CD14-positive monocyte (primary cell): ENCODE measurements around the gene TPM2. TPM values are rescaled to one million over a fixed set of nuclear protein-coding genes. Genes with fewer than 3 reads are reported as not detected.

ENCODE experiments used
- DNase-seq, 3 donors: peaks; one replicate each; pipeline ENCODE4 v3.0.0-alpha.2; 2011 to 2022
- H2AFZ ChIP-seq: 2 replicates; pipeline ENCODE4 v1.6.0; 2012; ENCODE audit warnings: mild to moderate bottlenecking, low read depth, low read length, inconsistent platforms; ENCODE audit not compliant: insufficient read depth, poor library complexity, severe bottlenecking
- H3K27ac ChIP-seq, 2 donors: 1 replicate in 1 of 2; 2 replicates in 1 of 2; pipeline ENCODE4 v1.5.1; 2012 to 2013; ENCODE audit warnings: low read length in 2 of 2, control low read depth in 1 of 2, inconsistent platforms in 1 of 2, low read depth in 1 of 2, mild to moderate bottlenecking in 1 of 2
- H3K27me3 ChIP-seq, 2 donors: one replicate each; pipeline versions ENCODE4 v1.6.0 to v1.6.1; 2011 to 2013; ENCODE audit warnings: low read length in 2 of 2; ENCODE audit not compliant: control insufficient read depth in 2 of 2, insufficient read depth in 2 of 2
- H3K36me3 ChIP-seq, 2 donors: replicated peaks in 1 of 2; 1 replicate in 1 of 2; 2 replicates in 1 of 2; pipeline versions ENCODE4 v1.5.1 to v1.6.1; 2012 to 2013; ENCODE audit warnings: low read length in 2 of 2, control low read depth in 1 of 2, inconsistent platforms in 1 of 2, mild to moderate bottlenecking in 1 of 2; ENCODE audit not compliant: insufficient read depth in 2 of 2, control insufficient read depth in 1 of 2
- H3K4me1 ChIP-seq, 2 donors: 1 replicate in 1 of 2; 2 replicates in 1 of 2; pipeline versions ENCODE4 v1.5.1 to v1.6.1; 2012 to 2013; ENCODE audit warnings: low read length in 2 of 2, control low read depth in 1 of 2, inconsistent platforms in 1 of 2, mild to moderate bottlenecking in 1 of 2, moderate library complexity in 1 of 2; ENCODE audit not compliant: insufficient read depth in 2 of 2, control insufficient read depth in 1 of 2
- H3K4me2 ChIP-seq: replicated peaks from 2 replicates; pipeline ENCODE3; 2012; ENCODE audit warnings: low read length, moderate library complexity, mild to moderate bottlenecking; ENCODE audit not compliant: poor library complexity, severe bottlenecking; ENCODE audit errors: extremely low read depth
- H3K4me3 ChIP-seq, 3 experiments: fragments of 200-600 bp in 1 of 3; sonication (generic) in 1 of 3; replicated peaks in 1 of 3; 1 replicate in 2 of 3; 2 replicates in 1 of 3; pipeline ENCODE4 v1.5.1; 2011 to 2013; ENCODE audit warnings: low read length in 3 of 3, mild to moderate bottlenecking in 3 of 3, control low read depth in 2 of 3, low read depth in 2 of 3, inconsistent platforms in 1 of 3, moderate library complexity in 1 of 3
- H3K79me2 ChIP-seq: 2 replicates; pipeline ENCODE4 v1.6.0; 2012; ENCODE audit warnings: mild to moderate bottlenecking, control low read depth, inconsistent platforms, low read length, moderate library complexity; ENCODE audit not compliant: insufficient read depth
- H3K9ac ChIP-seq: 2 replicates; pipeline ENCODE4 v1.6.0; 2017; ENCODE audit warnings: low read length, mild to moderate bottlenecking; ENCODE audit not compliant: insufficient read depth, poor library complexity, severe bottlenecking
- H3K9me3 ChIP-seq, 2 donors: replicated peaks in 1 of 2; 1 replicate in 1 of 2; 2 replicates in 1 of 2; pipeline versions ENCODE4 v1.5.1 to v1.6.1; 2012 to 2013; ENCODE audit warnings: low read length in 2 of 2, control low read depth in 1 of 2; ENCODE audit not compliant: control insufficient read depth in 1 of 2, insufficient read depth in 1 of 2
- H4K20me1 ChIP-seq: 2 replicates; pipeline ENCODE4 v1.6.0; 2012; ENCODE audit warnings: mild to moderate bottlenecking, low read length, control low read depth, moderate library complexity; ENCODE audit not compliant: insufficient read depth
- H3K27ac Mint-ChIP-seq, 7 donors: one replicate each; pipeline ENCODE4 v1.8.0; 2020; ENCODE audit warnings: mild to moderate bottlenecking in 7 of 7, mixed read lengths in 7 of 7, moderate library complexity in 6 of 7, inconsistent platforms in 2 of 7
- H3K27me3 Mint-ChIP-seq, 3 donors: one replicate each; pipeline ENCODE4 v1.8.0; 2021 to 2022; ENCODE audit warnings: low read depth in 3 of 3, mild to moderate bottlenecking in 3 of 3, mixed read lengths in 3 of 3, moderate library complexity in 3 of 3, inconsistent platforms in 1 of 3
- H3K36me3 Mint-ChIP-seq, 2 donors: one replicate each; pipeline ENCODE4 v1.8.0; 2020; ENCODE audit warnings: mixed read lengths in 2 of 2, inconsistent platforms in 1 of 2, mild to moderate bottlenecking in 1 of 2
- H3K4me1 Mint-ChIP-seq: one replicate; pipeline ENCODE4 v1.8.0; 2020; ENCODE audit warnings: mild to moderate bottlenecking, mixed read lengths
- H3K4me3 Mint-ChIP-seq, 2 donors: one replicate each; pipeline ENCODE4 v1.8.0; 2020; ENCODE audit warnings: mild to moderate bottlenecking in 2 of 2, mixed read lengths in 2 of 2, moderate library complexity in 1 of 2
- H3K9me3 Mint-ChIP-seq, 7 donors: one replicate each; pipeline ENCODE4 v1.8.0; 2020 to 2022; ENCODE audit warnings: mixed read lengths in 7 of 7, mild to moderate bottlenecking in 6 of 7, moderate library complexity in 6 of 7, inconsistent platforms in 2 of 7
- CTCF ChIP-seq: fragments of 200-600 bp; IDR thresholded peaks from one replicate; pipeline ENCODE4 v1.8.0; 2022; ENCODE audit warnings: antibody characterized with exemption, mild to moderate bottlenecking
- WGBS: methylation state at CpG from one replicate; pipeline ENCODE4 v1.1.5; 2013; ENCODE audit warnings: missing lambda C conversion rate; ENCODE audit not compliant: insufficient coverage; 5-methylcytosine and 5-hydroxymethylcytosine counted together
- intact Hi-C, 2 donors: fragments of 100-400 bp; cut with micrococcal nuclease; formaldehyde crosslinking; loops; one replicate each; pipeline versions ENCODE4 v1.15.0 to v1.15.1; 2023
- polyA plus RNA-seq, 3 donors: library from polyadenylated mRNA; depleted of rRNA in 1 of 3; unstranded in 2 of 3; stranded (reverse) in 1 of 3; fragments of 300-500 nt in 2 of 3; fragments of >200 nt in 1 of 3; fragmentation: Illumina TruSeq in 2 of 3; gene quantifications; 1 replicate in 2 of 3; 2 replicates in 1 of 3; pipeline ENCODE4 v1.2.3, GENCODE V29; 2012 to 2021

Gene TPM2
- polyA plus RNA-seq, 3 donors = 7.7 TPM; not detected in 2

- Mint-ChIP-seq H3K27me3 (peaks cover 4 to 24% (median 6%) of the 10 kb centered on the region in 3 donors), H3K4me3 (no peak overlapping the region), H3K36me3 (no peaks in the 10 kb centered on the region), H3K9me3 (peaks cover 0 to 3% (median 0%) of the 10 kb centered on the region in 7 donors), H3K4me1 (peaks cover 10% of the 10 kb centered on the region), H3K27ac (no peak overlapping the region)
- Histone ChIP-seq H3K9ac (no peak overlapping the region), H3K27ac (no peak overlapping the region), H3K27me3 (peaks cover 0 to 15% of the 10 kb centered on the region in 2 donors), H3K79me2 (no peaks in the 10 kb centered on the region), H2AFZ (no peak overlapping the region), H3K4me3 (no peak overlapping the region), H3K36me3 (no peaks in the 10 kb centered on the region), H3K9me3 (no peaks in the 10 kb centered on the region), H4K20me1 (no peaks in the 10 kb centered on the region), H3K4me1 (peaks cover 14 to 21% of the 10 kb centered on the region in 2 donors), H3K4me2 (no peak overlapping the region)
- no peak for TF ChIP-seq CTCF
- intact Hi-C loops = no loop called here
- no peak for DNase-seq
- 95% methylated on average over 2 of the region's 2 CpGs for WGBS
Observed at GRCh38 chr9:35687306-35687705, 2.4 kb downstream of the TPM2 start.

GRCh38 chr9:35686222-35687203 is 3.2 kb downstream of the TPM2 start:
- Mint-ChIP-seq H3K27ac (no peak overlapping the region), H3K4me1 (peaks cover 9% of the 10 kb centered on the region), H3K27me3 (peaks cover 4 to 22% (median 6%) of the 10 kb centered on the region in 3 donors), H3K9me3 (peaks cover 0 to 3% (median 0%) of the 10 kb centered on the region in 7 donors), H3K4me3 (no peak overlapping the region), H3K36me3 (no peaks in the 10 kb centered on the region)
- intact Hi-C loops = no loop called here
- Histone ChIP-seq H2AFZ (no peak overlapping the region), H3K27me3 (peaks cover 0 to 15% of the 10 kb centered on the region in 2 donors), H3K4me2 (no peak overlapping the region), H3K9me3 (no peaks in the 10 kb centered on the region), H3K79me2 (no peaks in the 10 kb centered on the region), H4K20me1 (no peaks in the 10 kb centered on the region), H3K36me3 (no peaks in the 10 kb centered on the region), H3K27ac (no peak overlapping the region), H3K9ac (no peak overlapping the region), H3K4me3 (no peak overlapping the region), H3K4me1 (peaks cover 14 to 19% of the 10 kb centered on the region in 2 donors)
- DNase-seq = no peak
- WGBS = 91% methylated on average over 7 of the region's 11 CpGs
- no peak for TF ChIP-seq CTCF
